Measurements from ENCODE around the gene CDK18. TPM values are rescaled to one million over a fixed set of nuclear protein-coding genes. Genes with fewer than 3 reads are reported as not detected.

CDK18 gene
- 0.45 and 0.83 TPM in 2 replicates for polyA plus RNA-seq (2011; rRNA removed)
- polyA minus RNA-seq (2011; rRNA and poly(A)+ RNA removed) = 0.90 and 0.98 TPM in 2 replicates

DNA sequence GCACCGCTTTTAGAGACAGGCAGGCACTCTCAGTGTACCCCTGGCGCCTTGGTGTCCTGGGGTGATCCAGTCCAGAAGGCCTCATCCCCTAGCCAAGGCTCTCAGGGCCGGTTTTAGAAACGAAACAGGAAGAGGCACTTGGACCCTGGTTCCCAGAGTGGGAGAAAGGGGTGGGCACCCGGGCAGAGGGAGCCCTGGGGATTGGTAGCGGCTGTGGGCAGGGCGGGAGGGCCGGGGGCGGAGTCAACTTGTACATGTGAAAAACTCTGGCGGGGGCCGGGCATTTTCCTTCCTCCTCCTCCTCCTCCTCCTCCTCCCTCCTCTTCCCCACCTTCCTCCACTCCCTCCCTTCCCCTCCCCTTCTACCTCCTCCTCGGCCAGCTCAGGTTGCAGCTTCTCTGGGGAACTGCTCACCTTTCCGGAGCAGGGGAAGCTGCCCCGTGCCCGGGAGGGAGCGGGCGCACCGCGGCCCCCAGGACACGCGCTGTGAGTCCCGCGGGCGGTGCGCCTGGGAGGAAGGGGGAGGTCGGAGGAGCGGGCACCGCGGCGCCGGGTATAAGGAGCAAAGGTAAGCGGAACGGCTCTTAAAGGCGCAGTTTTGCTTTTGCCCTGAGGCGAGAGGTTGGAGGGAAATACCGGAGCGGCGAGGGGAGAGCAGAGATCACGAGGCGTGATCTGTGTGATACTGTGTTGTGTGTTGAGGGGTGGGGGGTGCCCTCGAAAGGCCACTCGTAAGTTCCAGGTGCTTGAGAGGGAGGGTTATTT lies at the start of gene CDK18:
Gene CDK18 (plus strand): TSS at position 359 of the 765 bp plus-strand sequence. CDS start 18,499 bp downstream, outside the sequence.
- ChIA-PET POLR2A (no interaction called here), CTCF (interaction anchor here (1.5 to 37.0 kb wide), 4 partner anchors 15 to 150 kb away, joined by 3 to 819 read pairs (median 10); no protein-coding TSS in a partner anchor)
- DNase-seq (ENCODE audit: low read depth) = no peak
- TF ChIP-seq CTCF (IDR thresholded peaks at IDR 0.05; ENCODE audit: insufficient read depth, low read depth, low read length) = no peak
- H3K36me3 ChIP-seq (ENCODE audit: control insufficient read depth, insufficient read depth, low read length) = no peaks in the 10 kb centered on the region
- peaks cover 29% of the 10 kb centered on the region for H3K27me3 ChIP-seq (ENCODE audit: control insufficient read depth, insufficient read depth, low read length)
- peak within 1 kb of the TSS; percentile 42 for H3K4me3 ChIP-seq (ENCODE audit: low read depth, low read length)

DNA sequence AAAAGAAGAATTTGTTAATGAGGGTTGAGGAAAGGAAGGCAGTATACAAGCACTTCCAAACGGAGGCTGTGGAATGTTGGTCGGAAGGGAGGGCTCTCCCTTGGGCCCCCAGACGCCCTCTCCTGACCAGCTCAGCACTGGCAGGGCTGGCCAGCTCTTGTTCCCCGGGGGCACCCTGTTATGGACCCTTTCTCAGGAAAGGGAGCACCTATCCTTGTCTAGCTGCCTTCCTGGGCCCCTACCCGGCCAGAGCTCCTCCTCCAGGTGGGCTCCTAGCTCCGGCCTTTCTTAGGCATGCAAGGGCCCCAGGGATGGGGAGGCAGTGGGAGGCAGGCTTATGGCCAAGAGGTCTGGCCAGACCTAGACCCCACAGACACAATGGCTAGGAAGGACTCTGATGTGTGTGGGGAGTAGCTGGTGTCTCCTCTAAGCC lies 49.5 kb upstream of the CDK18 start:
- POLR2A ChIA-PET = interaction anchor here (0.7 kb wide), 1 partner anchor 260 kb away, joined by 5 read pairs; no protein-coding TSS in a partner anchor
- CTCF ChIA-PET = interaction anchor here (1.0 to 2.3 kb wide), 6 partner anchors 10 to 69 kb away, joined by 3 to 5 read pairs (median 4); no protein-coding TSS in a partner anchor

GRCh38 chr1:205455581-205456382 lies 48.7 kb upstream of the CDK18 start, which contains the start of gene BLACAT1:
Gene BLACAT1, minus strand, starts transcription at chr1:205456045.
- TF ChIP-seq CTCF (IDR thresholded peaks at IDR 0.05; ENCODE audit: insufficient read depth, low read depth, low read length) = no peak
- ChIA-PET CTCF (interaction anchor here (1.1 to 2.3 kb wide), 4 partner anchors 11 to 32 kb away, joined by 3 to 6 read pairs (median 4); no protein-coding TSS in a partner anchor), POLR2A (no interaction called here)
- no peak within 1 kb of the TSS for H3K4me3 ChIP-seq (ENCODE audit: low read depth, low read length)
- H3K36me3 ChIP-seq (ENCODE audit: control insufficient read depth, insufficient read depth, low read length) = no peaks in the 10 kb centered on the region
- peaks cover 60% of the 10 kb centered on the region for H3K27me3 ChIP-seq (ENCODE audit: control insufficient read depth, insufficient read depth, low read length)
- no peak for DNase-seq (ENCODE audit: low read depth)

More for the DNA sequence above, 49.5 kb upstream of the CDK18 start:
- no peak for DNase-seq (ENCODE audit: low read depth)
- H3K27me3 ChIP-seq (ENCODE audit: control insufficient read depth, insufficient read depth, low read length) = peaks cover 63% of the 10 kb centered on the region
- TF ChIP-seq CTCF (IDR thresholded peaks at IDR 0.05; ENCODE audit: insufficient read depth, low read depth, low read length) = no peak
- no peaks in the 10 kb centered on the region for H3K36me3 ChIP-seq (ENCODE audit: control insufficient read depth, insufficient read depth, low read length)
- no peak overlapping the region for H3K4me3 ChIP-seq (ENCODE audit: low read depth, low read length)

DNA sequence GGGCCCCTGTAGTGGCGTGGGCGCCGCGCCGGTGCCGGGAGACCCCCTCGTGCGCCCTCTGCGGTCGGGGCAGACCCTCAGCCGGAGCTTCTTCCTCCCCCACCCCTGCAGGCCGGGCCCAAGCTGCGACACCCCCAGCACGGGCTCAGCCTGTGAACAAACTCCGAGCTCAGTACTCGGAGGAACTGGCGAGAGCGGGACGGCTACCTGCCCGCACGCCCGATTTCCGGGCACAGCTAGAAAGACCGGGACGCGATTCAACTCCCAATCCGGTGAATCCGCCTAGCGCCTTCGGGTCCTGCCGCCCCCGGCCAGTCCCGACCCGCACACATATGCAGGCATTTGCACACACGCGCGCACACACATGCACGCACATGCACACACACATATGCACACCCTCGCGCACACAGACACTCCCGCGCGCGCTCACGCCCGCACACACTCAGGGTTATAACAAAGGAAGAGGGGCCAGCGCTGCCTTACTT lies 48.0 kb upstream of the CDK18 start:
- Histone ChIP-seq H3K36me3 (ENCODE audit: control insufficient read depth, insufficient read depth, low read length) (no peaks in the 10 kb centered on the region), H3K27me3 (ENCODE audit: control insufficient read depth, insufficient read depth, low read length) (peaks cover 57% of the 10 kb centered on the region), H3K4me3 (ENCODE audit: low read depth, low read length) (no peak overlapping the region)
- ChIA-PET POLR2A (no interaction called here), CTCF (interaction anchor here (1.3 to 2.3 kb wide), 3 partner anchors 18 to 31 kb away, joined by 4 to 6 read pairs (median 5); no protein-coding TSS in a partner anchor)
- no peak for TF ChIP-seq CTCF (IDR thresholded peaks at IDR 0.05; ENCODE audit: insufficient read depth, low read depth, low read length)
- DNase-seq (ENCODE audit: low read depth) = no peak

Data from BJ (cell line).